LNCaP clone FGC (cell line): ENCODE measurements around the gene CAV2.

Experiments used
- DNase-seq: peaks from one replicate; pipeline ENCODE4 v3.0.0-alpha.2; 2011; ENCODE audit warnings: low read depth
- H3K4me3 ChIP-seq: 2 replicates; pipeline ENCODE4 v1.5.1; 2011; ENCODE audit warnings: mild to moderate bottlenecking, low read depth, low read length, control low read depth
- CTCF ChIP-seq: IDR thresholded peaks from 2 replicates; pipeline ENCODE4 v1.5.1; 2012; ENCODE audit warnings: mild to moderate bottlenecking; ENCODE audit not compliant: control insufficient read depth, insufficient read depth; ENCODE audit errors: extremely low read depth

Gene CAV2

DNA sequence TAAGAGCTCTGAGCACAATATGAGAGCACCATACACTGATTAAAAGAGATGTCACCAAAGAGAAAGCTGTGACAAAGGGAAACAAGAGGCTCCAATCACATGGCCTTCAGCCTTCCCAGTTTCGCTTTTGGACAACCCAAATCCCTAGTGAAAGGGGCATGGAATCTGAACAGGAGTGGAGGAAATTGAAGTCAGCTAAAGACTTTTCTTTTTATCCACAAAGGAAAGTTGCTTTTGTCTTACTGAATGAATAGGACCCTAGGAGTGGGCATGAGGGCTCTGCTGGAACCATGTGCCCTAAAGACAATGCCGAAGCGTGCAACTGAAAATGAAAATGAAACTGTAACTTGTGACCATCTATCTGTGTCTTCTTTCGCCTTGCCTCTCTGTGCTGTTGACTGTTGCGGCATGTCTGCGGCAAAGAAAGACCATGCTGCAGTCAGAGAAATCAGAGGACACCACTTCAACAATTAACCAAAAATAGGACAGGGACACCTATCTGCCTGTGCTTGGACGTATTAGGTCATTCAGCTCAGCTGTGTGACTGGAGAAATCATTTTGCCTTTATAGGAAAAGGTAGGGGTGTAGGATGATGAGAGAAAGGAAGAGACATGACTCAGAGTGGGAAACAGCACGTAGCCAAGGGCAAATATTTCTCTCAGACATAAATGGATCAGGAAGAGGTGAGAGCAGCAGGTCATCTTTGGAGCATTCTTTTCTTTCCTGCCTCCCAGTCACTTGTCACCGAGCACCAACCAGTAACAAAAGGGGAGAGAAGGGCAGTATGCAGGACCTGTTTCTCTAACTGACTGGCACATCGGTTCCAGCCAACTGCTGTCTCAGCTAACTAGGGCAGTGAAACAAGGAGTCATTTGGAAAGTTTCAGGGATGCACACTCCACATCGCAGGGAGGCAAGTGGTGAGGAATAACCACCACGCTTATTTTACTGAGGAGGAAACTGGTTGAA, 12.3 kb downstream of the CAV2 start:
- H3K4me3 ChIP-seq: no peak overlapping the region

DNA sequence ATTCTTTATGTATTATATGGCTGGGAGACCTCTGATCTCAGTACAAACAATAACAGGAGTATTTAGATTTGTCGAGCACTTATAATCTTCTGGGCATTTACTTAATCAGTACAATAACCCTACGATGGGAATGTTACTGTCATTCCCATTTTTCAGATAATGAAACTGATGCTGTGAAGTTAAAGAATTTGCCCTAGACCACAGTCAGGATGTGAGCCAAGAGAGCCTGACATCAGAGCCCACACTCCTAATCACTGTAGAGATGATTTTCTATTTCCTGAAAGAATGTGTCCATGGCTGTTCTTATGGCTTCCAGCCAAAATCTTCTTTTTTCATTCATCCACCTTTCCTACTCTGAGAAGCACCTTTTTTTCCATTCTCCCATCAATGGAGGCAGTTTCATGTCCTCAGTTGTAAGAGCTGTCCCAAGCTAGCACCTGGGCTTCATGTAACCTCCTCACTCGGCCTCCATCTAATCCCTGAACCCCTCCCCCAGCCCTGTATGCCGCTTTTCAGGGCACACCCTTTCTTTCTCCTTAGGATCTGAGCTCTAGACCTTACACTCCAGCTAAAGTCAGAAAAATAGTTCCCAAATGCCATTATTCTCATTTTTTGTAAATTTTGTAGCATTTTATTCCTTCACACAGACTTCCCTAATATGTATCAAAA, 13.1 kb downstream of the CAV2 start:
- no peak for TF ChIP-seq CTCF
- no peak for DNase-seq
- no peak overlapping the region for H3K4me3 ChIP-seq

More for the DNA sequence above, 12.3 kb downstream of the CAV2 start:
- no peak for DNase-seq
- TF ChIP-seq CTCF: no peak

DNA sequence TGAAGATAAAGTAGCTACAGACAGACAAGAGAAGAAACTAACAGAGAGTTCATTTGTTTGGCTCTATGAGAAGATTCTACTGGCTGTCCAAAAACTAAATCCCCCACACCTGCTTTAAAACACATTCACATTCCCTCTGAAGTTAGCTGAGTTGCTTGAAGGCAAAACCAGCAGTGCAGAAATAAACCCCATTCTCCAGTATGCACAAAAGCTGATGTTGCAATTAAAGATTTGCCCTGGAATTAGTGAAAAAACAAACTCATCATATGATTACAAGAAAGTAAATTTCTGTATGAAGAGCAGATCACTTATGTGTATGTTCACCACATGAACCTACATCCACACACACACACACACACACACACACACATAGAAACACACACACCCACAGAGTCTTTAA, 16.0 kb downstream of the CAV2 start:
- no peak for DNase-seq
- TF ChIP-seq CTCF: no peak
- no peak overlapping the region for H3K4me3 ChIP-seq

DNA sequence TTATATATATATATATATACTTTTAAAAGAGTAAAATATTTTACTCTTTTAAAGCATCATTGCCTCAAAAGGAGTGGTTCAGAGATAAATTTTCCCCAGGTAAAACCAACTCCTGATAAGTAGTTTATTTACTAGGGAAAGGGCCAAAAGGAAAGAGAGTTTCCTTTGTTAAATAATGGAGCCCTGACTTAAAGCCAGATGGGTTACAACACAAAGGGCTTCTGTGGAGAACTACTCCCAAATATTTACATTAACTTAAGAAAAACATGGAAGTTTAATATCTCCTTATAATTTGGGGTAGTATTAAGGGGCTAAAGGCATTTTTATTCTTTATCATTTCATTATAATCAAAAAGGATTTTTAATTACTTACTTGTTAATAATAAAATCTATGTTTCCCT, 16.8 kb downstream of the CAV2 start:
- no peak for DNase-seq
- TF ChIP-seq CTCF: no peak
- no peak overlapping the region for H3K4me3 ChIP-seq

GRCh38 chr7:116517626-116518025, 18.1 kb downstream of the CAV2 start:
- DNase-seq: no peak
- no peak overlapping the region for H3K4me3 ChIP-seq
- no peak for TF ChIP-seq CTCF

DNA sequence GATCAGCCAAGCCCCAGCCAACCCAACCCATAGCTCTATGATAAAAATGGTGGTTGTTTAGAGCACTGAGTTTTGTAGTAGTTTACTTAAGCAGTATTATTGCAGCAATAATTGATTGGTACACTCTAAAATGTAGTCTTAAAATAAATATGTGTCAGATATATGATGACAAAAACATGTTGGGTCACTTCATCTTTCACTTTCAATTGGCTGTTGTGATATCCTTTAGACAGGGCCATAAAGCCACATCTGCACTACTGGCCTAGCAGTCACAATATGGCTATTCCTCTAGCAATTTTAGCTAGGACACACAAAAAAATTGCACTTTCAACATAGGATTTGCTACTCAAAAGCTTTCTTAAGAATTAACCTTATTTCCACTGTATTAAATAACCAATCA, 19.4 kb downstream of the CAV2 start:
- no peak for TF ChIP-seq CTCF
- H3K4me3 ChIP-seq: no peak overlapping the region
- no peak for DNase-seq
